ENCODE measurements around the gene FAM78A. TPM values are rescaled to one million over a fixed set of nuclear protein-coding genes. Genes with fewer than 3 reads are reported as not detected.

Gene FAM78A
- total RNA-seq, 1 experiment from 2014 or later, result 0.84 TPM

DNA sequence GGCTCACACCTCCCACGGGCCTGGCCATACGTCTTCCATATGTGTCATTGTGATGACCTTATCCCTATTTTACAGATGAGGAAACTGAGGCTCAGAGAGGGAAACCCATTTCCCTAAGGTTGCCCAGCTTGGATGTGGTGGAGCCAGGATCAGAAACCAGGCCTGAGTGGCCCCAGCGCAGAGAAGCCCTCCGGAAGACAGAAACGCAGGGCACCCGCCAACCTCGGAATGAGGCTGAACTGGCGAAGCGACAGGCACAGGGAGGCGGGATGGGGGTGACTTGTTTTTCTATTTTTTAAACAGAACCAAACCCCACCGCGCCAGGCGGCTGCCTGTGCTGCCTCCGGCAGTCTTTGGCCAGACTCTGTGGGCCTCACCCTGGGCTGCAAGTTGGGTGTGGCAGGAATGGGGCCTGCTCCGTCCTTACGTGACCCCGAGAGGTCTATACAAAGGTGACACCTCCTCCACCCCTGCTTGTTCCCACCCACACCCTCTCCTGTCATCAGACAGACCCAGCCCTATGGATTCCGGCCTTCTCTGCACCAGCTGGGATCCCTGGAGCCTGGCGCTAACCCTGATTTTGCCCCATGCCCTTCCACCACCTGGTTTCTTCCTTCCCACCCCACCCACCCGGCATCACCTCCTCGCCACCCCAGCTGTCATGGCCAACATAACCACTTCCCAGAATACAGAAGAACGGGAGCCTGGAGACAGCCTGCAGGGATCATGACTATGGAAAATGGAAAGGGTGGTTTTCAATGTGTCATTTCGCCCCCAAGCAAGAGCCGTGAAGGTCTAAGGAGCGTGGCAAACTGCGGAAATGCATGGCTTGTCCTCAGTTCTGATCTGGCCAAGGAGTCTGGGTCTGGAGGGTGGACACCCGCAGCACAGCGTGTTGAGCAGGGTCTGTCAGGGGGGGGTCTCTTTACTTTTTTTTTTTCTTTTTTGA, 36.8 kb upstream of the FAM78A start:
- CTCF ChIA-PET, result no interaction called here
- POLR2A ChIA-PET (ENCODE audit: low non-redundant PET), result no interaction called here
- no peak overlapping the region for H3K27ac ChIP-seq (ENCODE audit: low read depth, low read length, poor library complexity, severe bottlenecking)
- H3K27me3 ChIP-seq (replicated peaks; ENCODE audit: insufficient read depth, low read depth, low read length, poor library complexity), result no peaks in the 10 kb centered on the region
- H3K4me3 ChIP-seq (ENCODE audit: low read depth, low read length, poor library complexity, severe bottlenecking), result no peak overlapping the region
- no peaks in the 10 kb centered on the region for H3K36me3 ChIP-seq (ENCODE audit: insufficient read depth, low read length, poor library complexity, severe bottlenecking)
- no peak for DNase-seq (ENCODE audit: low spot score)
- no TSS peak for BruUV-seq (replicated peaks)
- no peak for TF ChIP-seq EZH2 (IDR thresholded peaks at IDR 0.05; ENCODE audit: borderline replicate concordance, low read depth, low read length, poor library complexity, severe bottlenecking)
- TF ChIP-seq, protein P1, sequence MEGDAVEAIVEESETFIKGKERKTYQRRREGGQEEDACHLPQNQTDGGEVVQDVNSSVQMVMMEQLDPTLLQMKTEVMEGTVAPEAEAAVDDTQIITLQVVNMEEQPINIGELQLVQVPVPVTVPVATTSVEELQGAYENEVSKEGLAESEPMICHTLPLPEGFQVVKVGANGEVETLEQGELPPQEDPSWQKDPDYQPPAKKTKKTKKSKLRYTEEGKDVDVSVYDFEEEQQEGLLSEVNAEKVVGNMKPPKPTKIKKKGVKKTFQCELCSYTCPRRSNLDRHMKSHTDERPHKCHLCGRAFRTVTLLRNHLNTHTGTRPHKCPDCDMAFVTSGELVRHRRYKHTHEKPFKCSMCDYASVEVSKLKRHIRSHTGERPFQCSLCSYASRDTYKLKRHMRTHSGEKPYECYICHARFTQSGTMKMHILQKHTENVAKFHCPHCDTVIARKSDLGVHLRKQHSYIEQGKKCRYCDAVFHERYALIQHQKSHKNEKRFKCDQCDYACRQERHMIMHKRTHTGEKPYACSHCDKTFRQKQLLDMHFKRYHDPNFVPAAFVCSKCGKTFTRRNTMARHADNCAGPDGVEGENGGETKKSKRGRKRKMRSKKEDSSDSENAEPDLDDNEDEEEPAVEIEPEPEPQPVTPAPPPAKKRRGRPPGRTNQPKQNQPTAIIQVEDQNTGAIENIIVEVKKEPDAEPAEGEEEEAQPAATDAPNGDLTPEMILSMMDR (conservative IDR thresholded peaks at IDR 0.05; ENCODE audit: low read depth, low read length), result no peak
- no peaks in the 10 kb centered on the region for H3K4me1 ChIP-seq (ENCODE audit: insufficient read depth, low read length, poor library complexity, severe bottlenecking)
- H3K9me3 ChIP-seq (ENCODE audit: low read depth, low read length, poor library complexity, severe bottlenecking), result no peaks in the 10 kb centered on the region
- intact Hi-C loops (cut with micrococcal nuclease; ENCODE audit: unreplicated experiment), result no loop called here

DNA sequence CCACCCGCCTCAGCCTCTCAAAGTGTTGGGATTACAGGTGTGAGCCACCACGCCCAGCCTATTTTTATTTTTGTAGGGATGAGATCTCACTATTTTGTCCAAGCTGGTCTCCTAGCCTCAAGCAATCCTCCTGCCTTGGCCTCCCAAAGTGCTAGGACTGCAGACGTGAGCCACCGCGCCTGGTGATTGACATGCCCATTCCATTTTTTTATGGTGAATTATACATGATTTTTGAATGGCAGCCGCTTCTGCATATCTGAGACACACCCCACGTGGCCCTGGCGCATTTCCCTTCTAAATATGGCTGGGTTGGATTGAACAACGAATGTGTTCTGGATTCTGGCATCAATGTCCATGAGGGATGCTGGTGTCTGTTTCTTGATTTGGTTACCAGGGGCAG, 35.9 kb upstream of the FAM78A start:
- Histone ChIP-seq H3K27ac (ENCODE audit: low read depth, low read length, poor library complexity, severe bottlenecking) (no peak overlapping the region), H3K9me3 (ENCODE audit: low read depth, low read length, poor library complexity, severe bottlenecking) (no peaks in the 10 kb centered on the region), H3K27me3 (replicated peaks; ENCODE audit: insufficient read depth, low read depth, low read length, poor library complexity) (no peaks in the 10 kb centered on the region), H3K4me3 (ENCODE audit: low read depth, low read length, poor library complexity, severe bottlenecking) (no peak overlapping the region), H3K4me1 (ENCODE audit: insufficient read depth, low read length, poor library complexity, severe bottlenecking) (no peaks in the 10 kb centered on the region), H3K36me3 (ENCODE audit: insufficient read depth, low read length, poor library complexity, severe bottlenecking) (no peaks in the 10 kb centered on the region)
- CTCF ChIA-PET, result no interaction called here
- POLR2A ChIA-PET (ENCODE audit: low non-redundant PET), result no interaction called here
- TF ChIP-seq, protein P1 (conservative IDR thresholded peaks at IDR 0.05; ENCODE audit: low read depth, low read length), result no peak
- TF ChIP-seq EZH2 (IDR thresholded peaks at IDR 0.05; ENCODE audit: borderline replicate concordance, low read depth, low read length, poor library complexity, severe bottlenecking), result no peak
- DNase-seq (ENCODE audit: low spot score), result no peak
- BruUV-seq (replicated peaks), result no TSS peak
- intact Hi-C loops (cut with micrococcal nuclease; ENCODE audit: unreplicated experiment), result no loop called here

DNA sequence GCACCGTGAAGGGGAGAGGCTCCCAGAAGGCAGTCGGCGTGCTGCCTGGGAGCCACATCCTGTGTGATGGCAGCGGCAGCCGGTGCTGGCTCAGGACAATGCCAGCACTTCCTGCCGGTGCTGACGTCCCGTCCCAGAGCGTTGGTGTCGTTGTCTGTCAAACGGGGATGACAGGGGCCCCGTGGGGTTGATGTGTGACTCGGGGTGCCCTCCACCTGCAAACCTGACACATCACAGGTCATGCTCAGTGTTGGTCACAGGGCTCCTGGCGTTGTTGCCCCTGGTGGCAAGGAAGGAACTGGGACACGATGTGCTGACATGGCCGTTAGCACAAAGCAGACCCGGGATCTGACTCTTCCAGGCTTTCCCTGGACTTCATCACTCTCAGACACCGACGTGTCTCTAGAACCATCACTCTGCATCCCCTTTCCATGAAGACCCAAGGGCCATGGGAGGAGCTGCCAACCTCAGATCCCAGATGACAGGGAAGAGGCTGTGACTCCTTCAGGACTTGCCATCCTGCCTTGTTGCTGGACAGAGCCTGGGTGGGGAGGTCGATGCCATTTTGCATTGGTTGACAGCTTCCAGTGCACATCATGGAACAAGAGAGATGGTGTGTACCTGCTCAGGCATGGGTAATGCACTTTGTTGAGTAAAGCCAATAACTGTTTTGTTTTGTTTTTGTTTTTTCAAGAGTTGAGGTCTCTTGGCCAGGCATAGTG, 34.7 kb upstream of the FAM78A start:
- Histone ChIP-seq H3K4me1 (ENCODE audit: insufficient read depth, low read length, poor library complexity, severe bottlenecking) (no peaks in the 10 kb centered on the region), H3K9me3 (ENCODE audit: low read depth, low read length, poor library complexity, severe bottlenecking) (no peaks in the 10 kb centered on the region), H3K27ac (ENCODE audit: low read depth, low read length, poor library complexity, severe bottlenecking) (no peak overlapping the region), H3K4me3 (ENCODE audit: low read depth, low read length, poor library complexity, severe bottlenecking) (no peak overlapping the region), H3K36me3 (ENCODE audit: insufficient read depth, low read length, poor library complexity, severe bottlenecking) (no peaks in the 10 kb centered on the region), H3K27me3 (replicated peaks; ENCODE audit: insufficient read depth, low read depth, low read length, poor library complexity) (no peaks in the 10 kb centered on the region)
- TF ChIP-seq EZH2 (IDR thresholded peaks at IDR 0.05; ENCODE audit: borderline replicate concordance, low read depth, low read length, poor library complexity, severe bottlenecking), result no peak
- TF ChIP-seq, protein P1 (conservative IDR thresholded peaks at IDR 0.05; ENCODE audit: low read depth, low read length), result no peak
- BruUV-seq (replicated peaks), result no TSS peak
- POLR2A ChIA-PET (ENCODE audit: low non-redundant PET), result no interaction called here
- intact Hi-C loops (cut with micrococcal nuclease; ENCODE audit: unreplicated experiment), result no loop called here
- CTCF ChIA-PET, result no interaction called here
- no peak for DNase-seq (ENCODE audit: low spot score)

All from A673 (cell line).